ENCODE results near the gene MAX. TPM values are rescaled to one million over a fixed set of nuclear protein-coding genes. Genes with fewer than 3 reads are reported as not detected.

MAX gene
- total and polyA plus RNA-seq, 2 of the 4 experiments (the other 2 are of a cell fraction) = 45.2 to 51.8 TPM

- TF ChIP-seq MAFK (IDR thresholded peaks at IDR 0.05; ENCODE audit: low read depth, low read length) = no peak
These were observed 15.7 kb upstream of the MAX start (continued) for GRCh38 chr14:65117769-65118745.

- BruUV-seq (replicated peaks) = no TSS peak
- Histone ChIP-seq H3K9ac (ENCODE audit: low read depth, low read length) (no peak overlapping the region), H2AFZ (replicated peaks; ENCODE audit: low read length, poor library complexity) (no peak overlapping the region), H3K4me3 (ENCODE audit: insufficient read depth, low read depth, low read length) (no peak overlapping the region), H3K27ac (ENCODE audit: insufficient read depth, low read length) (no peak overlapping the region), H3K79me1 (ENCODE audit: low read depth in 1 of 2, low read length in 2 of 2) (no peaks in the 10 kb centered on the region), H4K91ac (ENCODE audit: insufficient read depth, low read depth, low read length) (no peak overlapping the region), H3K4ac (ENCODE audit: low read depth, low read length) (no peak overlapping the region), H2BK20ac (ENCODE audit: low read depth, low read length) (no peak overlapping the region), H3K14ac (replicated peaks; ENCODE audit: low read depth, low read length) (no peak overlapping the region), H2BK15ac (ENCODE audit: low read depth, low read length) (no peak overlapping the region), H2BK120ac (ENCODE audit: low read depth, low read length) (no peak overlapping the region), H3K4me1 (ENCODE audit: control insufficient read depth, insufficient read depth, low read length) (no peaks in the 10 kb centered on the region), H2AK5ac (ENCODE audit: low read depth, low read length) (no peak overlapping the region), H3K56ac (ENCODE audit: extremely low read depth, insufficient read depth, low read length) (no peak overlapping the region), H4K8ac (ENCODE audit: low read depth in 2 of 2, low read length in 2 of 2) (no peak overlapping the region), H3K9me1 (ENCODE audit: insufficient read depth, low read length) (no peaks in the 10 kb centered on the region), H3K18ac (ENCODE audit: low read depth, low read length) (no peak overlapping the region), H3K27me3 (ENCODE audit: control insufficient read depth, insufficient read depth, low read length) (peaks cover 9% of the 10 kb centered on the region), H3K4me2 (ENCODE audit: low read depth, low read length) (no peak overlapping the region), H2BK5ac (ENCODE audit: low read depth, low read length, poor library complexity, severe bottlenecking) (no peak overlapping the region), H3K36me3 (ENCODE audit: control insufficient read depth, insufficient read depth, low read length) (no peaks in the 10 kb centered on the region), H3K9me3 (ENCODE audit: control insufficient read depth, insufficient read depth, low read length) (no peaks in the 10 kb centered on the region), H4K20me1 (ENCODE audit: insufficient read depth, low read length) (no peaks in the 10 kb centered on the region), H4K5ac (ENCODE audit: low read depth, low read length) (no peak overlapping the region), H2AK9ac (replicated peaks; ENCODE audit: low read depth, low read length, poor library complexity) (no peak overlapping the region), H3K23ac (ENCODE audit: low read depth, low read length) (no peak overlapping the region)
- POLR2A ChIA-PET (ENCODE audit: unreplicated experiment) = no interaction called here
- WGBS, 2 experiments (ENCODE audit: extremely low coverage in 2 of 2, insufficient read length in 1 of 2) = no CpG with 5 or more reads among the region's 9 CpGs
- CTCF ChIA-PET = no interaction called here
- no peak for TF ChIP-seq NFE2L2 (IDR thresholded peaks at IDR 0.05; ENCODE audit: low read depth, low read length)
- no peak for TF ChIP-seq RCOR1 (IDR thresholded peaks at IDR 0.05; ENCODE audit: insufficient replicate concordance, low read length)
- no peak for TF ChIP-seq MAZ (IDR thresholded peaks at IDR 0.05; ENCODE audit: borderline replicate concordance, low read depth, low read length)
- no peak for TF ChIP-seq RFX5 (IDR thresholded peaks at IDR 0.05; ENCODE audit: low read depth, low read length)
- no peak for TF ChIP-seq CEBPB (IDR thresholded peaks at IDR 0.05; ENCODE audit: low read depth, low read length)
- no peak for TF ChIP-seq MXI1 (IDR thresholded peaks at IDR 0.05; ENCODE audit: borderline replicate concordance, low read depth, low read length)
- no peak for TF ChIP-seq RAD21 (IDR thresholded peaks at IDR 0.05; ENCODE audit: low read length)
- TF ChIP-seq BHLHE40 (IDR thresholded peaks at IDR 0.05; ENCODE audit: low read depth, low read length) = no peak
- no peak for TF ChIP-seq FOS (IDR thresholded peaks at IDR 0.05; ENCODE audit: low read depth, low read length)
- TF ChIP-seq ELK1 (IDR thresholded peaks at IDR 0.05; ENCODE audit: borderline replicate concordance, low read depth, low read length) = no peak
- TF ChIP-seq SMC3 (IDR thresholded peaks at IDR 0.05; ENCODE audit: low read depth, low read length) = no peak
- ATAC-seq (ENCODE audit: low read depth) (no peak), DNase-seq (no peak)
- dilution Hi-C loops (cut with HindIII; ENCODE audit: low sequenced_read_pairs, unreplicated experiment) (no loop called here), in situ Hi-C loops (cut with MboI; ENCODE audit: low sequenced_read_pairs) (no loop called here), intact Hi-C loops (cut with micrococcal nuclease) (no loop called here)
These were observed 13.3 kb upstream of the MAX start for GRCh38 chr14:65115615-65116014.

All from IMR-90 (cell line).